HepG2 (cell line): ENCODE results near the gene SPSB2. TPM values are rescaled to one million over a fixed set of nuclear protein-coding genes. Genes with fewer than 3 reads are reported as not detected.

Experiments
- CEBPZ ChIP-seq: IDR thresholded peaks from 2 replicates; pipeline ENCODE4 v1.6.1; 2012; ENCODE audit warnings: low read length, improper control_type of control experiment
- FOSL2 ChIP-seq: sonication (generic); formaldehyde crosslinking; IDR thresholded peaks from 2 replicates; pipeline ENCODE4 v1.4.0; 2020; ENCODE audit warnings: missing genetic modification reagents
- FUBP1 ChIP-seq: sonication (generic); formaldehyde crosslinking; IDR thresholded peaks from 2 replicates; pipeline ENCODE4 v1.5.1; 2020; ENCODE audit warnings: missing genetic modification reagents, mild to moderate bottlenecking, borderline replicate concordance
- KDM3A ChIP-seq: IDR thresholded peaks from 2 replicates; pipeline ENCODE4 v1.6.1; 2018; ENCODE audit warnings: low read depth, missing compliant biosample characterization
- POLR2A ChIP-seq, 2 experiments: IDR thresholded peaks; 2 replicates each; pipeline ENCODE4 v1.6.1; 2011; ENCODE audit warnings: low read depth in 2 of 2, low read length in 2 of 2, mild to moderate bottlenecking in 1 of 2, moderate library complexity in 1 of 2; ENCODE audit not compliant: insufficient read depth in 1 of 2
- POLR2G ChIP-seq: fragments of 200-400 bp; formaldehyde crosslinking; IDR thresholded peaks from 2 replicates; pipeline ENCODE4 v1.6.1; 2018; ENCODE audit warnings: mild to moderate bottlenecking, low read depth, low read length, moderate library complexity
- SMAD3 ChIP-seq: sonication (generic); formaldehyde crosslinking; IDR thresholded peaks from 2 replicates; pipeline ENCODE4 v1.4.0; 2020; ENCODE audit warnings: missing genetic modification reagents
- TFE3 ChIP-seq: IDR thresholded peaks from 2 replicates; pipeline ENCODE4 v1.6.1; 2016
- THAP11 ChIP-seq: IDR thresholded peaks from 2 replicates; pipeline ENCODE4 v1.6.1; 2016; ENCODE audit warnings: missing biosample characterization, missing genetic modification reagents
- ZBTB10 ChIP-seq: sonication (generic); formaldehyde crosslinking; IDR thresholded peaks from 2 replicates; pipeline ENCODE4 v1.4.0; 2020; ENCODE audit warnings: missing genetic modification reagents, borderline replicate concordance
- ZNF281 ChIP-seq: sonication (generic); formaldehyde crosslinking; IDR thresholded peaks from 2 replicates; pipeline ENCODE4 v1.4.0; 2020; ENCODE audit warnings: missing genetic modification reagents, borderline replicate concordance
- ZNF430 ChIP-seq: sonication (generic); formaldehyde crosslinking; IDR thresholded peaks from 2 replicates; pipeline ENCODE4 v1.9.0; 2021; ENCODE audit warnings: mild to moderate bottlenecking, missing genetic modification reagents
- ZNF639 ChIP-seq: conservative IDR thresholded peaks from 2 replicates; pipeline ENCODE4 v1.6.1; 2018; ENCODE audit warnings: missing genetic modification reagents
- polyA plus RNA-seq, 8 experiments: library from polyadenylated mRNA; depleted of rRNA in 3 of 8; stranded (reverse) in 7 of 8; unstranded in 1 of 8; fragments of >200 nt; fragmentation: Illumina TruSeq in 4 of 8; extraction: Trizol in 4 of 8; gene quantifications; 2 replicates each; pipeline versions ENCODE4 v1.2.1 to v1.2.3, GENCODE V29; 2011 to 2016; ENCODE audit warnings: low read depth in 4 of 8, missing spikeins in 1 of 8, mixed read lengths in 1 of 8; ENCODE audit not compliant: insufficient read depth in 1 of 8
- total RNA-seq, 5 experiments: library from RNA; depleted of rRNA; stranded (reverse); fragments of >200 nt; fragmentation: Illumina TruSeq; extraction: Trizol; gene quantifications; 2 replicates each; pipeline ENCODE4 v1.2.3, GENCODE V29; 2016; ENCODE audit warnings: low read depth in 1 of 5

Gene SPSB2
- total and polyA plus RNA-seq, 2 of the 13 experiments (the other 11 are each of a cell fraction or from before 2014, with no cell fraction given): 2.0 to 6.2 TPM

- TF ChIP-seq CEBPZ: peak; percentile 14; the same call in 1 of the 2 replicates
- no peak for TF ChIP-seq FUBP1
- TF ChIP-seq ZNF639 (CRISPR knock-in tag): no peak
- TF ChIP-seq ZNF281 (CRISPR knock-in tag): no peak
- peak; percentile 84 to 95 for TF ChIP-seq POLR2A (IDR thresholded peaks at IDR 0.05; ENCODE audit: insufficient read depth in 1 of 2, low read depth in 2 of 2, low read length in 2 of 2)
- TF ChIP-seq THAP11 (CRISPR knock-in tag): peak; percentile 73; the same call in 1 of the 2 replicates
- TF ChIP-seq SMAD3 (CRISPR knock-in tag): no peak
- no peak for TF ChIP-seq ZBTB10 (CRISPR knock-in tag)
- no peak for TF ChIP-seq KDM3A (CRISPR knock-in tag)
- no peak for TF ChIP-seq TFE3
- TF ChIP-seq ZNF430 (CRISPR knock-in tag): peak; percentile 15; the same call in 1 of the 2 replicates
- peak; percentile 20; the same call in 1 of the 2 replicates for TF ChIP-seq FOSL2 (CRISPR knock-in tag)
- peak; percentile 84 for TF ChIP-seq POLR2G
Observed at GRCh38 chr12:6851153-6851920, 21.8 kb downstream of the SPSB2 start, which contains the start of gene CDCA3 (continued).
